H1 (cell line): Measurements from ENCODE around the gene DPYD. TPM values are rescaled to one million over a fixed set of nuclear protein-coding genes. Genes with fewer than 3 reads are reported as not detected.

Source experiments
- CTCF ChIA-PET: fragments of 300-600 bp; sonication (Branson Sonifier 250); formaldehyde crosslinking; loops from one replicate; lab custom pipeline; 2021; ENCODE audit not compliant: partially characterized antibody; lab: Charles Lee
- POLR2A ChIA-PET: fragments of 300-600 bp; sonication (Branson Sonifier 250); formaldehyde crosslinking; loops from one replicate; lab custom pipeline; 2021; ENCODE audit warnings: inconsistent platforms; ENCODE audit not compliant: partially characterized antibody; lab: Charles Lee
- DNase-seq, 2 experiments: peaks; one replicate each; pipeline versions ENCODE4 v3.0.0 to v3.0.0-alpha.2; 2010 to 2022; ENCODE audit warnings: low spot score in 2 of 2, low read depth in 1 of 2, mixed read lengths in 1 of 2
- FAIRE-seq: peaks from 2 replicates; lab custom pipeline; 2011; peaks lifted over from hg19 to GRCh38; lab: Jason Lieb, UNC
- H2AFZ ChIP-seq: 2 replicates; pipeline ENCODE4 v1.8.1; 2012; ENCODE audit warnings: low read length, inconsistent platforms
- H2AK5ac ChIP-seq: 2 replicates; pipeline ENCODE4 v1.6.1; 2013; ENCODE audit warnings: low read depth, low read length
- H2BK120ac ChIP-seq: replicated peaks from 2 replicates; pipeline ENCODE3; 2013; ENCODE audit warnings: low read depth, low read length, inconsistent platforms
- H2BK12ac ChIP-seq: 2 replicates; pipeline ENCODE4 v1.6.1; 2013; ENCODE audit warnings: low read depth, low read length
- H2BK15ac ChIP-seq: 2 replicates; pipeline ENCODE4 v1.6.1; 2013; ENCODE audit warnings: low read length
- H2BK20ac ChIP-seq: 2 replicates; pipeline ENCODE4 v1.6.1; 2013; ENCODE audit warnings: low read length
- H2BK5ac ChIP-seq: 2 replicates; pipeline ENCODE4 v1.6.1; 2013; ENCODE audit warnings: low read depth, low read length
- H3K14ac ChIP-seq: 2 replicates; pipeline ENCODE4 v1.6.1; 2013; ENCODE audit warnings: inconsistent platforms; ENCODE audit not compliant: insufficient read length
- H3K18ac ChIP-seq: 2 replicates; pipeline ENCODE4 v1.6.1; 2013; ENCODE audit warnings: low read length; ENCODE audit errors: extremely low read depth
- H3K23ac ChIP-seq: 2 replicates; pipeline ENCODE4 v1.6.1; 2013; ENCODE audit warnings: inconsistent platforms; ENCODE audit not compliant: insufficient read length
- H3K23me2 ChIP-seq: 2 replicates; pipeline ENCODE4 v1.6.1; 2013; ENCODE audit warnings: low read depth, low read length
- H3K27ac ChIP-seq: 2 replicates; pipeline ENCODE4 v1.6.1; 2011; ENCODE audit warnings: low read depth, low read length, inconsistent platforms
- H3K27me3 ChIP-seq, 4 experiments: replicated peaks in 1 of 4; 1 replicate in 1 of 4; 2 replicates in 3 of 4; pipeline versions ENCODE4 v1.6.1 to v1.8.1; 2011 to 2013; ENCODE audit warnings: low read length in 3 of 4, mild to moderate bottlenecking in 3 of 4, inconsistent platforms in 2 of 4, mixed read lengths in 2 of 4, moderate library complexity in 1 of 4; ENCODE audit not compliant: control insufficient read depth in 3 of 4, insufficient read depth in 3 of 4; ENCODE audit errors: extremely low read depth in 1 of 4
- H3K36me3 ChIP-seq, 4 experiments: 2 replicates each; pipeline versions ENCODE4 v1.6.1 to v1.8.1; 2011 to 2013; ENCODE audit warnings: mild to moderate bottlenecking in 4 of 4, low read length in 3 of 4, moderate library complexity in 2 of 4, control low read depth in 1 of 4, inconsistent platforms in 1 of 4; ENCODE audit not compliant: insufficient read depth in 4 of 4, control insufficient read depth in 2 of 4
- H3K4ac ChIP-seq: replicated peaks from 2 replicates; pipeline ENCODE3; 2013; ENCODE audit warnings: low read length, low read depth, mixed read lengths, inconsistent platforms; ENCODE audit not compliant: insufficient read length
- H3K4me1 ChIP-seq, 4 experiments: replicated peaks in 1 of 4; 1 replicate in 1 of 4; 2 replicates in 3 of 4; pipeline versions ENCODE4 v1.6.1 to v1.8.1; 2011 to 2013; ENCODE audit warnings: low read length in 3 of 4, inconsistent platforms in 2 of 4, mixed read lengths in 1 of 4; ENCODE audit not compliant: insufficient read depth in 4 of 4, control insufficient read depth in 3 of 4
- H3K4me2 ChIP-seq, 2 experiments: 2 replicates each; pipeline versions ENCODE4 v1.6.1 to v1.8.1; 2011 to 2013; ENCODE audit warnings: low read depth in 2 of 2, low read length in 2 of 2, control low read depth in 1 of 2, inconsistent platforms in 1 of 2, mild to moderate bottlenecking in 1 of 2; ENCODE audit not compliant: insufficient read depth in 1 of 2
- H3K4me3 ChIP-seq, 4 experiments: fragments of 200-600, 300-600 bp in 1 of 4; sonication (generic), shearing (Covaris generic), sonication (Bioruptor Twin) in 1 of 4; 2 replicates each; pipeline versions ENCODE4 v1.5.1 to v1.8.1; 2011 to 2016; ENCODE audit warnings: low read length in 4 of 4, low read depth in 3 of 4, control low read depth in 2 of 4, inconsistent platforms in 2 of 4, mild to moderate bottlenecking in 2 of 4, mixed read lengths in 1 of 4, moderate library complexity in 1 of 4; ENCODE audit not compliant: insufficient read depth in 2 of 4; ENCODE audit errors: extremely low read depth in 1 of 4
- H3K56ac ChIP-seq: replicated peaks from 2 replicates; pipeline ENCODE3; 2013; ENCODE audit warnings: low read depth, mild to moderate bottlenecking, mixed read lengths, low read length, inconsistent platforms; ENCODE audit not compliant: insufficient read length
- H3K79me1 ChIP-seq: 2 replicates; pipeline ENCODE4 v1.6.1; 2013; ENCODE audit warnings: low read depth, low read length, control low read depth
- H3K79me2 ChIP-seq, 2 experiments: 2 replicates each; pipeline versions ENCODE4 v1.6.1 to v1.8.1; 2012 to 2013; ENCODE audit warnings: low read length in 2 of 2, mild to moderate bottlenecking in 2 of 2, inconsistent platforms in 1 of 2; ENCODE audit not compliant: insufficient read depth in 2 of 2, control insufficient read depth in 1 of 2
- H3K9ac ChIP-seq, 4 experiments: replicated peaks in 1 of 4; 1 replicate in 1 of 4; 2 replicates in 3 of 4; pipeline versions ENCODE4 v1.6.1 to v1.8.1; 2011 to 2013; ENCODE audit warnings: low read depth in 3 of 4, low read length in 3 of 4, control low read depth in 2 of 4, mild to moderate bottlenecking in 2 of 4, moderate library complexity in 2 of 4, inconsistent platforms in 1 of 4; ENCODE audit errors: extremely low read depth in 1 of 4
- H3K9me3 ChIP-seq, 2 experiments: 2 replicates each; pipeline versions ENCODE4 v1.6.1 to v1.8.1; 2012 to 2013; ENCODE audit warnings: mild to moderate bottlenecking in 2 of 2, moderate library complexity in 2 of 2, control low read depth in 1 of 2, inconsistent platforms in 1 of 2, low read depth in 1 of 2, low read length in 1 of 2, mixed read lengths in 1 of 2; ENCODE audit not compliant: insufficient read depth in 2 of 2
- H4K20me1 ChIP-seq, 2 experiments: replicated peaks in 1 of 2; 2 replicates each; pipeline versions ENCODE3 to v1.8.1; 2011 to 2013; ENCODE audit warnings: inconsistent platforms in 2 of 2, low read length in 2 of 2, mild to moderate bottlenecking in 1 of 2; ENCODE audit not compliant: insufficient read depth in 2 of 2, control insufficient read depth in 1 of 2
- H4K5ac ChIP-seq: 2 replicates; pipeline ENCODE4 v1.6.1; 2013; ENCODE audit warnings: low read length, low read depth, mixed read lengths, inconsistent platforms; ENCODE audit not compliant: insufficient read length
- H4K8ac ChIP-seq: 2 replicates; pipeline ENCODE4 v1.8.0; 2013; ENCODE audit warnings: mild to moderate bottlenecking, moderate library complexity, low read length, inconsistent platforms; ENCODE audit not compliant: insufficient read depth; ENCODE audit errors: extremely low read depth
- H4K91ac ChIP-seq: replicated peaks from 2 replicates; pipeline ENCODE3; 2013; ENCODE audit warnings: low read length, mixed read lengths, inconsistent platforms; ENCODE audit not compliant: insufficient read length
- ASH2L ChIP-seq: fragments of 200-600, 300-600 bp; sonication (generic); IDR thresholded peaks from one replicate; pipeline ENCODE4 v1.7.1; 2017; ENCODE audit warnings: low read length
- BCL11A ChIP-seq, 2 experiments: IDR thresholded peaks; one replicate each; pipeline ENCODE4 v1.6.1; 2011; ENCODE audit warnings: low read depth in 2 of 2, low read length in 2 of 2, mild to moderate bottlenecking in 2 of 2
- CHD1 ChIP-seq: IDR thresholded peaks from 2 replicates; pipeline ENCODE4 v1.6.1; 2012; ENCODE audit warnings: low read depth, low read length, improper control_type of control experiment
- CTBP2 ChIP-seq: IDR thresholded peaks from 2 replicates; pipeline ENCODE4 v1.7.0; 2011; ENCODE audit warnings: borderline replicate concordance, mild to moderate bottlenecking, moderate library complexity, mixed read lengths, low read length; ENCODE audit not compliant: insufficient read depth, insufficient read length
- GTF2F1 ChIP-seq: IDR thresholded peaks from 2 replicates; pipeline ENCODE4 v1.6.1; 2012; ENCODE audit warnings: low read depth, low read length, improper control_type of control experiment, borderline replicate concordance
- MAFK ChIP-seq: IDR thresholded peaks from 2 replicates; pipeline ENCODE4 v1.6.1; 2012; ENCODE audit warnings: low read depth, mild to moderate bottlenecking, improper control_type of control experiment, low read length
- RFX5 ChIP-seq: IDR thresholded peaks from 2 replicates; pipeline ENCODE4 v1.6.1; 2011; ENCODE audit warnings: low read depth, low read length, improper control_type of control experiment, borderline replicate concordance
- SAP30 ChIP-seq: fragments of 300-600 bp; sonication (generic); IDR thresholded peaks from 2 replicates; pipeline ENCODE4 v1.7.1; 2012; ENCODE audit warnings: low read length, moderate library complexity, mild to moderate bottlenecking, inconsistent platforms; ENCODE audit not compliant: insufficient read depth, insufficient replicate concordance
- SP4 ChIP-seq: IDR thresholded peaks from 2 replicates; pipeline ENCODE4 v1.6.1; 2012; ENCODE audit warnings: low read length, inconsistent platforms
- SRF ChIP-seq: IDR thresholded peaks from 2 replicates; pipeline ENCODE4 v1.6.1; 2011; ENCODE audit warnings: mild to moderate bottlenecking, low read depth, low read length, moderate library complexity
- TAF1 ChIP-seq: IDR thresholded peaks from 2 replicates; pipeline ENCODE4 v1.6.1; 2011; ENCODE audit warnings: mild to moderate bottlenecking, low read depth, low read length
- TAF7 ChIP-seq: optimal IDR thresholded peaks from 2 replicates; pipeline ENCODE3; 2011; ENCODE audit warnings: low read depth, mild to moderate bottlenecking, inconsistent platforms, low read length, moderate library complexity, borderline replicate concordance
- WGBS, 2 experiments: shearing (Covaris generic) in 1 of 2; methylation state at CpG; one replicate each; pipeline versions ENCODE4 v1.1.6 to v1.1.7; 2013 to 2015; ENCODE audit warnings: low lambda C conversion rate in 2 of 2, mixed read lengths in 2 of 2, inconsistent platforms in 1 of 2, low coverage in 1 of 2, missing lambda C conversion rate in 1 of 2; ENCODE audit not compliant: insufficient replicate concordance in 2 of 2, insufficient coverage in 1 of 2, insufficient read length in 1 of 2; ENCODE audit errors: extremely low coverage in 1 of 2, missing lambda C conversion rate in 1 of 2; 5-methylcytosine and 5-hydroxymethylcytosine counted together
- polyA plus RNA-seq, 7 experiments: library from polyadenylated mRNA; depleted of rRNA in 3 of 7; stranded (reverse) in 5 of 7; unstranded in 2 of 7; fragments of >200 nt in 5 of 7; fragments of 200-250 nt in 2 of 7; gene quantifications; 1 replicate in 5 of 7; 2 replicates in 1 of 7; 4 replicates in 1 of 7; pipeline versions ENCODE4 v1.2.1 to v1.2.3, GENCODE V29; 2011 to 2013; ENCODE audit warnings: missing spikeins in 2 of 7, mixed read lengths in 2 of 7
- total RNA-seq: library from RNA; stranded (reverse); fragmentation: NEBNext Ultra II Directional; extraction: Animal tissue kit (Norgen Biotek cat#: 25700); gene quantifications from 2 replicates; pipeline ENCODE4 v1.2.1, GENCODE V29; 2021

The DPYD gene
- total and polyA plus RNA-seq, 2 of the 8 experiments (the other 6 are each of a cell fraction or from before 2014, with no cell fraction given), result 0.29 to 0.73 TPM

- Histone ChIP-seq H4K91ac (no peak overlapping the region), H2BK120ac (no peak overlapping the region), H2BK15ac (no peak overlapping the region), H2AFZ (peak overlapping the region; percentile 32; the same call in 1 of the 2 replicates), H3K4me2 (no peak overlapping the region), H3K23ac (no peak overlapping the region), H3K23me2 (no peaks in the 10 kb centered on the region), H2BK5ac (no peak overlapping the region), H4K20me1 (no peaks in the 10 kb centered on the region), H3K56ac (no peak overlapping the region), H4K5ac (no peak overlapping the region), H3K36me3 (no peaks in the 10 kb centered on the region), H3K9ac (no peak overlapping the region), H3K4me1 (no peaks in the 10 kb centered on the region), H3K79me2 (no peaks in the 10 kb centered on the region), H4K8ac (no peak overlapping the region), H3K18ac (no peak overlapping the region), H2BK20ac (no peak overlapping the region), H3K14ac (no peak overlapping the region), H3K27me3 (no peaks in the 10 kb centered on the region), H3K9me3 (0 out of 4 replicates have a peak, but pooled peaks cover 0 to 4% of the 10 kb centered on the region in 2 experiments), H3K4me3 (no peak overlapping the region), H2AK5ac (no peak overlapping the region), H2BK12ac (0 out of 2 replicates have a peak overlapping the region, but pooled peaks have one; percentile 68), H3K4ac (no peak overlapping the region), H3K79me1 (no peaks in the 10 kb centered on the region), H3K27ac (no peak overlapping the region)
- FAIRE-seq (no peak), DNase-seq (no peak)
- POLR2A ChIA-PET, result no interaction called here
- CTCF ChIA-PET, result interaction anchor here (0.6 kb wide), 1 partner anchor 693 kb away, joined by 3 read pairs; no protein-coding TSS in a partner anchor
- 88% methylated on average over 3 of the region's 3 CpGs; no CpG with 5 or more reads in 1 of the 2 experiments for WGBS, 2 experiments
- TF ChIP-seq GTF2F1 (no peak), SAP30 (no peak), TAF7 (no peak), CHD1 (no peak), BCL11A (IDR thresholded peaks at IDR 0.05; ENCODE audit: low read depth in 2 of 2, low read length in 2 of 2) (no peak), RFX5 (no peak), TAF1 (no peak), SP4 (no peak), CTBP2 (no peak), ASH2L (no peak), SRF (no peak), MAFK (no peak)
These were observed 682.0 kb downstream of the DPYD start for GRCh38 chr1:97238816-97239215.
